Measurements from ENCODE around the gene RPS18. TPM values are rescaled to one million over a fixed set of nuclear protein-coding genes. Genes with fewer than 3 reads are reported as not detected.
A peak's percentile ranks its signal among the peaks of the same experiment; 100 is the strongest.

The RPS18 gene
- total RNA-seq, 5 donors from 2014 or later (not counting 1 experiment from before 2014, with no cell fraction given), result 3,249 to 4,871 (median 4,590) TPM

DNA sequence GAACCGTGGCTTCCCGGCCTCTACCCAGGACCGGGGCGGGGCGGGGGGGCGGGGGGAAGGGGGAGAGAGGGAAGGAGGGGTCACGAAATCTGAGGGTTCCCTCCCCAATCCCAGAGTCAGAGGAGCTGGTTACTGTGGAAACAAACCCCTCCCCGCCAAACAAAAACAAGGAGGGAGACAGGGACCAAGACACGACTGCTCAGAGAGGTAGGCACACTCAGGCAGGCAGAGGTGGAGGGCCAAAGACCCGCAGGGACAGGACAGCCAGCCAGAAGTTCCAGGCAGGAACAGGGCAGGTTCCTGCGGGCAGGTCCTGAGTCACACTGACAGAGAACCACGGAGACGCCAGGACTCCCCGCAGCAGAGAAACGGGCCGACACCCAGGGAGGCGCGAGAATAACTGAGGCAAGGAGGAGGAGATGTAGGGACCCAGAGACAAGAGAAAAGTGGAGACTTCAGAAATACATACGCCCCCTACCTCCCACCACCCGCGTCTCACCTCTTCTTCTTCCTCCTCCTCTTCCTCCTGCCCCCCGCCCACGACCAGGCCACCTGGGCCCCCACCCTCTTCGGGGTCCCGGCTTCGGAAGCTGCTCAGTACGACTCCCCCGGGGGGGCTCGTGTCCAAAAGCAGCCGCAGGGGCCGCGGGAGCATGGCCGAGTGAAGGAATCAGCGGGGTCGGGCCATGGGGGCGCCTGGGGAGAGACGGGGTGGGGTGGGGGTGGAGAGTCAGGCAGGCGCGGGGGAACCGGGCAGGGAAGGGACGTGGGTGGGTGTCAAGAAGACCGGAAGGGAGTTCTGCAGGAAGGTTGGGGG is 26.3 kb downstream of the RPS18 start:
- DNase-seq, result peak in 30 of 35 experiments; percentile 24 to 82 (median 56)
- CTCF ChIA-PET, result interaction anchor here in 1 of 2 donors (0.5 to 1.6 kb wide), 8 partner anchors 9 to 222 kb away, joined by 3 to 16 read pairs (median 4); partner anchors contain the start of genes B3GALT4, RPS18, VPS52 and WDR46
- peak; percentile 3 to 41 (median 5) for ATAC-seq (replicated peaks in 1 of 4)

DNA sequence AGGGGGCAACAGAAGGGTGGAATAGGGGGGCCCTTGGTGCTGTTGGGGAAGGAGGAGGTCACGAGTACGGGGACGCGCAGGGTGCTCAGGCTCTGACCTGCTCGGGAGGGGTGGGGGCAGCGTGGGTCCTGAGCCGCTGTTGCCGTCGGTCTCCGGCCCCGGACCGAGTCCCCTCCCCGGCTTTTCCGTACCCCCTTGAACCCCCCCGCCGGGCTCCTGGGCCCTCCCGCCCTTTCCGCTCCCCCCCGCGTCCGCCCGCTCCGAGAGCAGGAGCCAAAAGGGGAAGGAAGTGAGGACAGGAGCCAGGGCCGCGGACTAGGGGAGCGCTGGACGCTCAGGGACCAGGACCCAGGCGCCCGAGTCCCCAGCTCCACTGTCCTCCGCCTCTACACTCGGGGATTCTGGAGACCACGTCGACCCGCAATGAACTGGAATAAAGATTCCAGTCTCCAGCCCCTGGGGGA is 26.9 kb downstream of the RPS18 start, which contains the start of gene RGL2:
Gene RGL2, minus strand, starts transcription at position 170 of the 464 bp plus-strand sequence. CDS start 332 bp downstream, outside the sequence.
- ChIA-PET CTCF (interaction anchor here (0.7 to 1.6 kb wide), 11 partner anchors 10 to 438 kb away, joined by 3 to 16 read pairs (median 9); partner anchors contain the start of genes B3GALT4 (in 1 of the 2), PFDN6 (in 1 of the 2), RPS18 (in 1 of the 2) and VPS52 (in 1 of the 2)), POLR2A (interaction anchor here (0.7 to 1.9 kb wide), 6 partner anchors 11 to 327 kb away, joined by 4 to 12 read pairs (median 6); partner anchors contain the start of gene ZBTB22 (in 1 of the 2))
- 0% methylated on average over 20 of the region's 34 CpGs for WGBS (ENCODE audit: insufficient coverage)
- Mint-ChIP-seq H3K27me3 (no peaks in the 10 kb centered on the region), H3K9me3 (no peaks in the 10 kb centered on the region), H3K4me1 (peaks cover 32 to 55% (median 40%) of the 10 kb centered on the region in 3 donors), H3K27ac (peak within 1 kb of the TSS; percentile 99 to 100), H3K4me3 (peak within 1 kb of the TSS; percentile 95 to 99 (median 99)), H3K36me3 (peaks cover 28% of the 10 kb centered on the region)
- Histone ChIP-seq H3K27ac (ENCODE audit: low read length) (peak within 1 kb of the TSS; percentile 88), H3K4me3 (ENCODE audit: control insufficient read depth in 1 of 2, extremely low read depth in 1 of 2, low read length in 1 of 2) (peak within 1 kb of the TSS; percentile 89 to 91), H3K36me3 (ENCODE audit: control insufficient read depth in 2 of 2, extremely low read depth in 1 of 2, insufficient read depth in 1 of 2, low read length in 1 of 2) (peaks cover 3 to 53% of the 10 kb centered on the region in 2 donors), H3K4me1 (ENCODE audit: control insufficient read depth in 1 of 2, extremely low read depth in 1 of 2, insufficient read depth in 2 of 2, low read length in 2 of 2) (peaks cover 7 to 36% of the 10 kb centered on the region in 2 experiments), H3K27me3 (replicated peaks in 1 of 2; ENCODE audit: control insufficient read depth in 2 of 2, extremely low read depth in 1 of 2, insufficient read depth in 2 of 2, low read length in 1 of 2) (no peaks in the 10 kb centered on the region), H3K9me3 (no peaks in the 10 kb centered on the region)
- DNase-seq (peak in 30 of 35 experiments; percentile 19 to 73 (median 53)), ATAC-seq (replicated peaks in 1 of 4) (peak; percentile 25 to 64 (median 58))

More for the DNA sequence above, 26.3 kb downstream of the RPS18 start:
- peak overlapping the region; percentile 95 to 99 (median 99) for H3K4me3 Mint-ChIP-seq
- Histone ChIP-seq H3K9me3 (no peaks in the 10 kb centered on the region), H3K36me3 (ENCODE audit: control insufficient read depth in 2 of 2, extremely low read depth in 1 of 2, insufficient read depth in 1 of 2, low read length in 1 of 2) (peaks cover 3 to 53% of the 10 kb centered on the region in 2 donors), H3K27me3 (replicated peaks in 1 of 2; ENCODE audit: control insufficient read depth in 2 of 2, extremely low read depth in 1 of 2, insufficient read depth in 2 of 2, low read length in 1 of 2) (no peaks in the 10 kb centered on the region), H3K4me1 (ENCODE audit: control insufficient read depth in 1 of 2, extremely low read depth in 1 of 2, insufficient read depth in 2 of 2, low read length in 2 of 2) (peaks cover 7 to 36% of the 10 kb centered on the region in 2 experiments), H3K4me3 (ENCODE audit: control insufficient read depth in 1 of 2, extremely low read depth in 1 of 2, low read length in 1 of 2) (peak overlapping the region; percentile 89 to 91), H3K27ac (ENCODE audit: low read length) (peak overlapping the region; percentile 88)
- POLR2A ChIA-PET, result interaction anchor here (0.7 to 1.9 kb wide), 5 partner anchors 9 to 82 kb away, joined by 3 to 12 read pairs (median 6); partner anchors contain the start of genes WDR46 (in 2 of the 2) and ZBTB22 (in 1 of the 2)
- H3K27me3 Mint-ChIP-seq, result no peaks in the 10 kb centered on the region
- peaks cover 23% of the 10 kb centered on the region for H3K36me3 Mint-ChIP-seq
- no peaks in the 10 kb centered on the region for H3K9me3 Mint-ChIP-seq
- peaks cover 29 to 51% (median 37%) of the 10 kb centered on the region in 3 donors for H3K4me1 Mint-ChIP-seq
- peak overlapping the region; percentile 95 to 98 for H3K27ac Mint-ChIP-seq
- under 1% methylated on average over 19 of the region's 42 CpGs for WGBS (ENCODE audit: insufficient coverage)

DNA sequence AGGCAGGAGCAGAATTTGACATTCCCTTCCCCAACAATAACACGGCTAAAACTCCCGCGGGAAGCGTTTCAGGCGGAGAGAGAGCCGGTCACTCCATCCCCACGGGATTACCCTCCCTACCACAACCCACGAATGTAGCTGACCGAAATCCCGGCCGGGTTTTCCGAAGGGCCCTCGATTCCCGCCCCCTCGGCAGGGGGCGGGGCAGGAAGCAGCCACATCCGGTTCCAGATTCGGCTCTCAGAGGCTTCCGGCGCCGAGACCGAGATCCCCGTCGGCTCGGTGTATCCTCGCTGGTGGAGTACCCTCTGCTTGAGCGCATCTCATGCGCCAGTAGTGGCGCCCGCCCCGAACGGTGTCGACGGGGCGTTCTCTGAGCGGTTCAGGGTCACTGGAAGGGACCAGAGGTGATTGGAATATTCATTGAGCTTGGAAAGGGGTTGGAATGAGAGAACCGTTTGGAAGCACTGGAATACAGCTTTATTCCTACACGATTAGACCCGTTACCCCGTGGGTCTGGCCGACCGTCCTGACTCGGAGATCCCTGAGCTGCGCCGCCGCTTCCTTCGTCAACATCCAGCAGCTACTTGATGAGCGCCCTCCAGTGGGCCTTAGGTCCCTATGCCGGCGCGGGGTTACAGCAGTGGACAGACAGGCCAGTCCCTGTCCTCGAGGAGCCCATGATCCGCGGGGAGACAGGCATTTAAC is 27.5 kb downstream of the RPS18 start:
- no peaks in the 10 kb centered on the region for H3K9me3 Mint-ChIP-seq
- POLR2A ChIA-PET, result interaction anchor here (0.6 to 1.2 kb wide), 9 partner anchors 10 to 328 kb away, joined by 3 to 11 read pairs (median 4); partner anchors contain the start of genes B3GALT4 (in 2 of the 2), RPS18 (in 1 of the 2), VPS52 (in 1 of the 2) and ZBTB22 (in 1 of the 2)

DNA sequence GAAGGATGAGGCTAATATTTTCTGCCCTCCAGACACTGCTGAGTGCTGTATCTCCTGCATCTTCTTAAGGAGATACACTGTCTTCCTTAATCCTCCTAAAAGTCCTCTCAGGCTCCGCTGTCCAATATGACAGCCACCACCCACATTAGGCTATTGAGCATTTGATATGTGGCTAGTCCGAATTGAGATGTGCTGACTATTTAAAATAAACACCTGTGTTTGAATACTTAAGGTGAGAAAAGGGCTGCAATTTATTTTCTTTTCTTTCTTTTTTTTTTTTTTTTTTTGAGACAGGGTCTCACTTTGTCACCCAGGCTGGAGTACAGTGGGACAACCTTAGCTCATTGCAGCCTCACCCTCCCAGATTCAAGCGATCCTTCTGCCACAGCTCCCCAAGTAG is 30.0 kb downstream of the RPS18 start:
- WGBS (ENCODE audit: insufficient coverage), result no CpG with 5 or more reads among the region's 3 CpGs
- peaks cover 37 to 63% (median 50%) of the 10 kb centered on the region in 3 donors for H3K4me1 Mint-ChIP-seq
- H3K27me3 ChIP-seq (replicated peaks in 1 of 2; ENCODE audit: control insufficient read depth in 2 of 2, extremely low read depth in 1 of 2, insufficient read depth in 2 of 2, low read length in 1 of 2), result no peaks in the 10 kb centered on the region
- POLR2A ChIA-PET, result interaction anchor here (0.6 to 1.1 kb wide), 2 partner anchors 8 to 31 kb away, joined by 3 to 6 read pairs; no protein-coding TSS in a partner anchor
- CTCF ChIA-PET, result interaction anchor here in 1 of 2 donors (0.5 kb wide), 1 partner anchor 149 kb away, joined by 7 read pairs; no protein-coding TSS in a partner anchor
- peak overlapping the region in 1 of 2 donors; percentile 52 for H3K27ac Mint-ChIP-seq
- H3K4me3 ChIP-seq (ENCODE audit: control insufficient read depth in 1 of 2, extremely low read depth in 1 of 2, low read length in 1 of 2), result no peak overlapping the region
- peak overlapping the region in 1 of 3 donors; percentile 31 for H3K4me3 Mint-ChIP-seq
- H3K9me3 ChIP-seq, result no peaks in the 10 kb centered on the region
- peaks cover 26% of the 10 kb centered on the region for H3K36me3 Mint-ChIP-seq
- peaks cover 9 to 51% of the 10 kb centered on the region in 2 donors for H3K36me3 ChIP-seq (ENCODE audit: control insufficient read depth in 2 of 2, extremely low read depth in 1 of 2, insufficient read depth in 1 of 2, low read length in 1 of 2)
- H3K27me3 Mint-ChIP-seq, result no peaks in the 10 kb centered on the region
- ATAC-seq (replicated peaks in 1 of 4) (no peak), DNase-seq (no peak)
- peaks cover 7 to 53% of the 10 kb centered on the region in 2 experiments for H3K4me1 ChIP-seq (ENCODE audit: control insufficient read depth in 1 of 2, extremely low read depth in 1 of 2, insufficient read depth in 2 of 2, low read length in 2 of 2)
- no peaks in the 10 kb centered on the region for H3K9me3 Mint-ChIP-seq
- no peak overlapping the region for H3K27ac ChIP-seq (ENCODE audit: low read length)

More for the DNA sequence above, 27.5 kb downstream of the RPS18 start:
- peaks cover 34 to 59% (median 42%) of the 10 kb centered on the region in 3 donors for H3K4me1 Mint-ChIP-seq
- no peaks in the 10 kb centered on the region for H3K27me3 ChIP-seq (replicated peaks in 1 of 2; ENCODE audit: control insufficient read depth in 2 of 2, extremely low read depth in 1 of 2, insufficient read depth in 2 of 2, low read length in 1 of 2)
- WGBS (ENCODE audit: insufficient coverage), result 0% methylated on average over 49 of the region's 54 CpGs
- no peaks in the 10 kb centered on the region for H3K9me3 ChIP-seq
- peak overlapping the region; percentile 88 for H3K27ac ChIP-seq (ENCODE audit: low read length)
- CTCF ChIA-PET, result interaction anchor here (0.6 to 1.6 kb wide), 15 partner anchors 9 to 437 kb away, joined by 3 to 16 read pairs (median 4); partner anchors contain the start of genes WDR46 (in 2 of the 2), B3GALT4 (in 1 of the 2), PFDN6 (in 1 of the 2) and RPS18 (in 1 of the 2)
- no peaks in the 10 kb centered on the region for H3K27me3 Mint-ChIP-seq
- peaks cover 7 to 39% of the 10 kb centered on the region in 2 experiments for H3K4me1 ChIP-seq (ENCODE audit: control insufficient read depth in 1 of 2, extremely low read depth in 1 of 2, insufficient read depth in 2 of 2, low read length in 2 of 2)
- DNase-seq, result peak; percentile 88 to 95 (median 93)
- H3K4me3 ChIP-seq (ENCODE audit: control insufficient read depth in 1 of 2, extremely low read depth in 1 of 2, low read length in 1 of 2), result peak overlapping the region; percentile 89 to 91
- peaks cover 3 to 53% of the 10 kb centered on the region in 2 donors for H3K36me3 ChIP-seq (ENCODE audit: control insufficient read depth in 2 of 2, extremely low read depth in 1 of 2, insufficient read depth in 1 of 2, low read length in 1 of 2)
- peaks cover 26% of the 10 kb centered on the region for H3K36me3 Mint-ChIP-seq
- peak overlapping the region; percentile 95 to 99 (median 99) for H3K4me3 Mint-ChIP-seq
- peak; percentile 82 to 84 (median 84) for ATAC-seq (replicated peaks in 1 of 4)
- peak overlapping the region; percentile 99 to 100 for H3K27ac Mint-ChIP-seq

DNA sequence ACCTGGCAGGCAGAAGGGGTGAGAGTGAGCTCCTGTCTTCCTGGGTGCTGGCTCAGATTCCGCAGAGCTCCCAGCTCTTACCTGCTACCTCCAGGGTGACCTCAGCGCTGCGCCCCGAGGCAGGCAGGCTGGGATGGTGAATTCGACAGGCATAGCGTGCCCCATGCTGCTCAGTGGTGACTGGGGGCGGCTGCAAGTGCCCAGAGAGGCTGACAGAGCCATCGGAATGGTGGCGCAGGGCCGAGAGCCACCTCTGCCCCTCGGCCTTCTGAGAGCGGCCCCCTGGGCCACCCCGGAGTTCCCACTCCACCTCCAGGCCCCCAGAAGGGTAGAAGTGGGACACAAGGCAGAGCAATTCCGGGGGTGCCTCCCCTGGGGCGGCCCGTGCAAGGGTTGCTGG is 32.3 kb downstream of the RPS18 start:
- peaks cover 9 to 66% of the 10 kb centered on the region in 2 donors for H3K36me3 ChIP-seq (ENCODE audit: control insufficient read depth in 2 of 2, extremely low read depth in 1 of 2, insufficient read depth in 1 of 2, low read length in 1 of 2)
- no peaks in the 10 kb centered on the region for H3K9me3 ChIP-seq
- H3K4me3 ChIP-seq (ENCODE audit: control insufficient read depth in 1 of 2, extremely low read depth in 1 of 2, low read length in 1 of 2), result no peak overlapping the region
- Mint-ChIP-seq H3K27ac (no peak overlapping the region), H3K9me3 (no peaks in the 10 kb centered on the region), H3K36me3 (peaks cover 33% of the 10 kb centered on the region), H3K27me3 (no peaks in the 10 kb centered on the region), H3K4me3 (no peak overlapping the region), H3K4me1 (peaks cover 43 to 61% (median 55%) of the 10 kb centered on the region in 3 donors)
- H3K4me1 ChIP-seq (ENCODE audit: control insufficient read depth in 1 of 2, extremely low read depth in 1 of 2, insufficient read depth in 2 of 2, low read length in 2 of 2), result peaks cover 3 to 47% of the 10 kb centered on the region in 2 experiments
- ChIA-PET POLR2A (no interaction called here), CTCF (no interaction called here)
- WGBS (ENCODE audit: insufficient coverage), result 100% methylated on average over 5 of the region's 16 CpGs
- no peaks in the 10 kb centered on the region for H3K27me3 ChIP-seq (replicated peaks in 1 of 2; ENCODE audit: control insufficient read depth in 2 of 2, extremely low read depth in 1 of 2, insufficient read depth in 2 of 2, low read length in 1 of 2)
- H3K27ac ChIP-seq (ENCODE audit: low read length), result no peak overlapping the region
- DNase-seq (no peak), ATAC-seq (replicated peaks in 1 of 4) (no peak)
